Measurements from ENCODE around the gene THOC5. TPM values are rescaled to one million over a fixed set of nuclear protein-coding genes. Genes with fewer than 3 reads are reported as not detected.

The THOC5 gene
- polyA plus RNA-seq, 3 donors: 14.2 to 30.9 (median 23.5) TPM

GRCh38 chr22:29481265-29482000 is 72.1 kb downstream of the THOC5 start:
- 17 to 19% (median 18%) methylated on average over 15 of the region's 15 CpGs for WGBS, 3 donors
- H3K27ac ChIP-seq (ENCODE audit: low read depth, low read length): no peak overlapping the region

GRCh38 chr22:29480512-29481264 is 72.9 kb downstream of the THOC5 start:
- H3K27ac ChIP-seq (ENCODE audit: low read depth, low read length): no peak overlapping the region
- WGBS, 3 donors: 8 to 11% (median 10%) methylated on average over 91 to 107 of the region's 107 CpGs

GRCh38 chr22:29480262-29480511 is 73.4 kb downstream of the THOC5 start:
- no peak overlapping the region for H3K27ac ChIP-seq (ENCODE audit: low read depth, low read length)
- WGBS, 3 donors: 3 to 6% (median 4%) methylated on average over 24 to 39 of the region's 39 CpGs

- 6 to 8% (median 7%) methylated on average over 44 to 48 of the region's 48 CpGs for WGBS, 3 donors
Measured at GRCh38 chr22:29479417-29480261, 73.9 kb downstream of the THOC5 start, which contains the start of gene NEFH. Gene NEFH (plus strand): TSS chr22:29480218. CDS start chr22:29480263, 45 bp downstream.

GRCh38 chr22:29478326-29479276 is 75.0 kb downstream of the THOC5 start:
- 9 to 12% (median 12%) methylated on average over 21 of the region's 21 CpGs for WGBS, 3 donors
- no peak overlapping the region for H3K27ac ChIP-seq (ENCODE audit: low read depth, low read length)

More at GRCh38 chr22:29479417-29480261, 73.9 kb downstream of the THOC5 start, which contains the start of gene NEFH:
- H3K27ac ChIP-seq (ENCODE audit: low read depth, low read length): no peak within 1 kb of the TSS

GRCh38 chr22:29477723-29478318 is 75.7 kb downstream of the THOC5 start:
- WGBS, 3 donors: 16 to 26% (median 26%) methylated on average over 4 of the region's 4 CpGs
- H3K27ac ChIP-seq (ENCODE audit: low read depth, low read length): no peak overlapping the region

- WGBS, 3 donors: 58 to 78% (median 70%) methylated on average over 6 of the region's 6 CpGs
- no peak overlapping the region for H3K27ac ChIP-seq (ENCODE audit: low read depth, low read length)
Measured at GRCh38 chr22:29476116-29476515, 77.4 kb downstream of the THOC5 start.

- no peak overlapping the region for H3K27ac ChIP-seq (ENCODE audit: low read depth, low read length)
- 70 to 87% (median 84%) methylated on average over 8 of the region's 8 CpGs for WGBS, 3 donors
Measured at GRCh38 chr22:29475550-29475949, 78.0 kb downstream of the THOC5 start.

- WGBS, 3 donors: 68 to 72% (median 69%) methylated on average over 5 of the region's 5 CpGs
- H3K27ac ChIP-seq (ENCODE audit: low read depth, low read length): no peak overlapping the region
Measured at GRCh38 chr22:29473001-29473400, 80.6 kb downstream of the THOC5 start.

- H3K27ac ChIP-seq (ENCODE audit: low read depth, low read length): no peak overlapping the region
- WGBS, 3 donors: 12 to 29% (median 26%) methylated on average over 53 to 54 of the region's 54 CpGs
Measured at GRCh38 chr22:29470159-29470855, 83.2 kb downstream of the THOC5 start.

- no peak overlapping the region for H3K27ac ChIP-seq (ENCODE audit: low read depth, low read length)
- WGBS, 3 donors: 42 to 72% (median 69%) methylated on average over 9 of the region's 9 CpGs
Measured at GRCh38 chr22:29469755-29470154, 83.8 kb downstream of the THOC5 start.

GRCh38 chr22:29464581-29464980 is 89.0 kb downstream of the THOC5 start:
- WGBS, 3 donors: 83 to 88% (median 84%) methylated on average over 7 of the region's 7 CpGs
- H3K27ac ChIP-seq (ENCODE audit: low read depth, low read length): no peak overlapping the region

- 85 to 91% (median 90%) methylated on average over 6 to 7 of the region's 7 CpGs for WGBS, 3 donors
- no peak overlapping the region for H3K27ac ChIP-seq (ENCODE audit: low read depth, low read length)
Measured at GRCh38 chr22:29463629-29464028, 89.9 kb downstream of the THOC5 start.

GRCh38 chr22:29461263-29461662 is 92.3 kb downstream of the THOC5 start:
- 87 to 92% (median 90%) methylated on average over 5 of the region's 5 CpGs for WGBS, 3 donors

GRCh38 chr22:29459773-29460172 is 93.8 kb downstream of the THOC5 start:
- no peak overlapping the region for H3K27ac ChIP-seq (ENCODE audit: low read depth, low read length)
- 65 to 75% (median 69%) methylated on average over 9 of the region's 9 CpGs for WGBS, 3 donors

More at GRCh38 chr22:29461263-29461662, 92.3 kb downstream of the THOC5 start:
- H3K27ac ChIP-seq (ENCODE audit: low read depth, low read length): no peak overlapping the region

- no peak overlapping the region for H3K27ac ChIP-seq (ENCODE audit: low read depth, low read length)
Measured at GRCh38 chr22:29458551-29458950, 95.0 kb downstream of the THOC5 start.

- no peak overlapping the region for H3K27ac ChIP-seq (ENCODE audit: low read depth, low read length)
- 32 to 40% (median 38%) methylated on average over 4 of the region's 4 CpGs for WGBS, 3 donors
Measured at GRCh38 chr22:29457730-29458129, 95.8 kb downstream of the THOC5 start.
